Measurements from ENCODE around the gene ZNF385D.

ZNF385D gene

GRCh38 chr3:21377071-21377769 lies 373.8 kb downstream of the ZNF385D start:
- no peak for DNase-seq (ENCODE audit: low read depth)

- no peak for DNase-seq (ENCODE audit: low read depth)
These were observed 378.7 kb downstream of the ZNF385D start for GRCh38 chr3:21372316-21372715.

Measured in stimulated activated CD8-positive, alpha-beta memory T cell treated with anti-CD3 and anti-CD28 coated beads, Interleukin-15, amount 100 ng/mL, for 24 hours (primary cell).